HG03095 (cell line): ENCODE measurements around the gene BANP.
"Not testable (repeated sequence)": the region's sequence is repeated elsewhere in the genome, so short reads cannot be mapped to it uniquely, and the experiment has no call there.

Experiments
- ATAC-seq: cut with Tn5 transposase; IDR thresholded peaks from one replicate; pipeline ENCODE4 v1.9.1; 2021; ENCODE audit warnings: moderate library complexity; ENCODE audit not compliant: unreplicated experiment

Gene BANP

GRCh38 chr16:88118376-88118775 is 167.1 kb downstream of the BANP start:
- no peak for ATAC-seq

DNA sequence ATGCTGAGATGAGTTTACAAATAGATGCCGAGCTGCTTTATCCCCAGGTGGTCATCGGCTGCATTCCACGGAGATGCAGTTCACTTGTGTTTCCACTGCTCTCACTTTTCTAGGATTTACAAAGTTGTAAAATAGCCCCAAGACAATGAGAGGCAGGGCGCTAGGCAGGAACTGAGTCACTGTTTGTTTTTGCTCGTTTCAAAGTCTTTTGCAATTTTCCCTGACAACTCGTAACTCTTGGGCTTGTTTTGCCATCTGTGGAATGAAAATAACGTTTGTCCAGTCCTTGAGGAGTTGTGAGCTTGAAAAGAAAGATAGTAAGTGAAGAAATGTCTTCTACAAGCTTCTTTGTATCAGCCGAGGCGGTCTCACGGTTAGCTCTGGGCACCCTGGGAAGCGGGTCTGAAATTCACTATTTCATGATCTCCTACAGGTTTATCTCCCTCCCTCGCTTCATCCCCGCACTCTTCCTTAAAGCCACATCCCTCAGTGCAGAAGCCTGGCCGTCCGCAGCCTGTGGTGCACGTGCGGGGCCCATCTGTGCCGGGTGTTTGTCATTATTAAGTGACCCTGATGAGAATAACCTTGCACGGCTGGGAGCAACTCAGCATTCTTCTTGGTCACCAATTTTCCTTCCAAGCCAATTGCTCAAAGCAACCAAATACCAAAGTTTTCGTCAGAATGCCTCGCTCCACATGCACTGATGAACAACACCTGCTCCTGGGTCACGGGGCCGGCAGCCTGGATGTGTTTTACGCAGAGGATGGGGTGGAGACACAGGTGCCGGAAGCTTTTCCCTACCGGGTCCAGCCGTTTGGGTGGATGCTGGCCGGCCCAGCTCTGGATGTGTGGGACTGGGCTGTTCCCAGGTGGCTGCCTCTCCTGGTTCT is 167.9 kb downstream of the BANP start:
- ATAC-seq = not testable (repeated sequence)

DNA sequence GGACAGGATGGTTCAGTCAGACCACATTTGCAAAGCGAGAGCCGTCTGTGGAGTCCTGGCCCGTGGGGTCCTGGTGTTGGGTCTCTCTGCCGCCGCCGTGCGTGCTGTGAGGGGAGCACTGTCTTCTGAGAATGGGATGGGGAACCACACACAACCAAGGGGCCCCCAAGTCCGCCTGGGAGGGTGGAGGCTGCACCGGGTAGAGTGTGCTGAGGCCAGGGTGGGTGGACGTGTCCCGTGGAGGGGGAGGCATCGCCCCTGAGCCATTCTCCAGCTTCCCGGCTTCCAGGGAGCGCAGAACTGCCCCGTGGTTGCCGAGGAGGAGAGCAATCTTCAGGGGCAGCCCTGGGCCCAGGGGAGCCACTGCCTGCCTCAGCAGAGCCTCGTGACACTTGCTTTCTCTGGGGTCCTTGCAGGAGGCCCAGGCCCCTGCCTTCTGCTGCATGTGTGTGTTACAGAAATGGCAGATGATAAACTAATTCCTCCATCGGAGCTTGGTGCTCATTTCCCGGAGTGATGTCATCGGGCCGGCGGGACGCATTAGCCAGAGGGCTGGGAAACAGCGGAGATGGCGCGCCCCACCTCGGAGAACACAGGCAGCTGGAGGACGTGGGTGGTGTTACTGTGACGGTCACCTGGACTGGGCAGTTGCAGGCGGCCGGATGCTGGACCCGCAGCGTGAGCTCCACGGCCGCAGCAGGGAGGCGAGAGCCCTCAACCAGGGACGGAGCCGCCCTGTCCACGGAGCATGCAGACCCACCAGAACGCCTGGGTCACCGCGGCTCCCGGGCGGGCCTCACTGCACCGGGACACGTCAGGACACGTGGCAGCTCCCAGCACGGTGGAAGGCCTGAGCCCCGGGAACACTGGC is 168.9 kb downstream of the BANP start:
- not testable (repeated sequence) for ATAC-seq

DNA sequence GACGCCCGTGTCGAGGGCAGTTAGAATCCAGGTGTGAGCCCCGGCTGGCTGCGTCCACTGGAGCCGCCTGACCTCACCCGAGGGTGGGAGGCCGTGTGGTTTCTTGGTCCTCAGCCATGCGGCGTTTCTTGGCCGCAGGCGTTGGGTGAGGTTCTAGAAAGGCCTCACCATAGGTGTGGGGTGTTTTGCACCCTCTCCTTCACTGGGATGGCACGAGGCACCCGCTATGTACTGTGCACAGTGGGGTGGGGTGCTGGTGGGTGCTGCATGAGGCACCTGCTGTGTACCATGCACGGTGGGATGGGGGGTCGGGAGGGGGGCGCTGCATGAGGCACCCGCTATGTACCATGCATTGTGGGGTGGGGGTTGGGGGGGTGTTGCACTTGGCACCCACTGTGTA is 169.6 kb downstream of the BANP start:
- ATAC-seq = no peak

GRCh38 chr16:88121391-88121790 is 170.2 kb downstream of the BANP start:
- ATAC-seq = not testable (repeated sequence)

GRCh38 chr16:88121886-88122580 is 170.8 kb downstream of the BANP start:
- ATAC-seq = no peak
